22Rv1 (cell line): ENCODE results near the gene CNN3.

ENCODE experiments used
- H3K27ac ChIP-seq: fragments of 450-650 bp; 2 replicates; pipeline ENCODE4 v1.5.1; 2017
- ZFX ChIP-seq: fragments of 450-650 bp; IDR thresholded peaks from 2 replicates; pipeline ENCODE4 v1.6.1; 2017; ENCODE audit warnings: antibody characterized with exemption, borderline replicate concordance
- TF ChIP-seq, protein P1 (sequence below): fragments of 450-650 bp; IDR thresholded peaks from 2 replicates; pipeline ENCODE4 v1.5.1; 2017; ENCODE audit warnings: mild to moderate bottlenecking

CNN3 gene

DNA sequence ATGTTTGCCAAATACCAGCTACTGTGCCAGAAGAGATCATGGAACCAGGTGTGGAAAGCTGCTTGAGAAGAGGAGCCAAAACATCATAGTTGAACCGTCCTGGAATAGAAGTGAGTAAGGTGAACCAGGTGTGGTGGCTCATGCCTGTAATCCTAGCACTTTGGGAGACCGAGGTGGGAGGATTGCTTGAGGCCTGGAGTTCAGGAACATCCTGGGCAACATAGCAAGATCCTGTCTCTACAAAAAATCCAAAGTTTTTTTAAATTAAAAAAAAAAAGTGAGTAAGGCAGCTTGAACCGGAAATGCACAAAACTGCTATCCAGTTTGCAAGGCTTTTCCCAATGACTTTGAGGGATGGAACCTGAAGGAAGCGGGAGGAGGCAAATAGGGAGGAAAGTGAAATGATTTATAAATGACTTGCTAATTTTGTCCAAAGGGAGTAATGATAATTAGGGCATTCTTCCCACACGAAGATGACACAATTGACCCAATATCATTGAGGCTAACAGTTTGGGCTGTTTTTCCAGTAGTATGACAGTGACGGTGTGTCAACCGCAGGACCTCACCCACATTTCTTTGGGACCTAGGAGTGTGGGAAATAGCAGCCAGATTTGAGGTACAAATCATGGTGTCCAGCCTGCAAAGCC is 1.5 kb upstream of the CNN3 start:
- no peak for TF ChIP-seq ZFX
- TF ChIP-seq, protein P1, sequence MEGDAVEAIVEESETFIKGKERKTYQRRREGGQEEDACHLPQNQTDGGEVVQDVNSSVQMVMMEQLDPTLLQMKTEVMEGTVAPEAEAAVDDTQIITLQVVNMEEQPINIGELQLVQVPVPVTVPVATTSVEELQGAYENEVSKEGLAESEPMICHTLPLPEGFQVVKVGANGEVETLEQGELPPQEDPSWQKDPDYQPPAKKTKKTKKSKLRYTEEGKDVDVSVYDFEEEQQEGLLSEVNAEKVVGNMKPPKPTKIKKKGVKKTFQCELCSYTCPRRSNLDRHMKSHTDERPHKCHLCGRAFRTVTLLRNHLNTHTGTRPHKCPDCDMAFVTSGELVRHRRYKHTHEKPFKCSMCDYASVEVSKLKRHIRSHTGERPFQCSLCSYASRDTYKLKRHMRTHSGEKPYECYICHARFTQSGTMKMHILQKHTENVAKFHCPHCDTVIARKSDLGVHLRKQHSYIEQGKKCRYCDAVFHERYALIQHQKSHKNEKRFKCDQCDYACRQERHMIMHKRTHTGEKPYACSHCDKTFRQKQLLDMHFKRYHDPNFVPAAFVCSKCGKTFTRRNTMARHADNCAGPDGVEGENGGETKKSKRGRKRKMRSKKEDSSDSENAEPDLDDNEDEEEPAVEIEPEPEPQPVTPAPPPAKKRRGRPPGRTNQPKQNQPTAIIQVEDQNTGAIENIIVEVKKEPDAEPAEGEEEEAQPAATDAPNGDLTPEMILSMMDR: no peak
- peak overlapping the region; percentile 72 for H3K27ac ChIP-seq

- H3K27ac ChIP-seq: peak overlapping the region; percentile 72
These were observed 680 bp upstream of the CNN3 start for GRCh38 chr1:94927405-94928175.

GRCh38 chr1:94926126-94926914 is 590 bp downstream of the CNN3 start:
- TF ChIP-seq ZFX: no peak
- TF ChIP-seq, protein P1: peak; percentile 67
- H3K27ac ChIP-seq: peak overlapping the region; percentile 72

More at GRCh38 chr1:94927405-94928175, 680 bp upstream of the CNN3 start:
- TF ChIP-seq, protein P1: no peak
- TF ChIP-seq ZFX: no peak

DNA sequence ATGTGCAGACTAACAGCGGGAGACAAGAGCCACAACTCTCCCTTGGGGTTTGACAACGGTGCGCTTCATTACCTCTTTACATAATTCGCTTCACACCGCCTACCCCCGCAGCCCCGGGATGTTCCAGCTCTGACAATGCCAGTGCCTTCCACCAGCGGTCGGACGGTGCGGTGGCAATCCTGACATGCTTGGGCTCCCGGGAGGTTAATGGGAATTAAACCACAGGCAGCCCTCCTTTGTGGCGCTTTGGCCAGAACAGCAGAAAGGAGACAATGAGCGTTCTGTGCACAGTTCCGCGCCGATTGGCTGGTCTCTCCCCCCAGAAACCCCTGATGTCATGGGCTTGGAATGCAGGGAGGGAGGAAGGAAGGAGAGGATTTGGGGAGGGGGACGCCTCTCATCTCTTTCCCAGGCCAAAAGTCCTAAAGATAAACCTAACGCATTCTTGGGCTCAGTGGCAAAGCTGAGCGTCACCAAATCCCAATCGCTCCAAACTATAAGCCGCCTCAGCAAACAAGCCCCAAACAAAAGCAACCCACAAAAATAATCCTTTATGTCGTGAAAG is 1.3 kb downstream of the CNN3 start:
- H3K27ac ChIP-seq: no peak overlapping the region
- TF ChIP-seq, protein P1: no peak
- no peak for TF ChIP-seq ZFX

DNA sequence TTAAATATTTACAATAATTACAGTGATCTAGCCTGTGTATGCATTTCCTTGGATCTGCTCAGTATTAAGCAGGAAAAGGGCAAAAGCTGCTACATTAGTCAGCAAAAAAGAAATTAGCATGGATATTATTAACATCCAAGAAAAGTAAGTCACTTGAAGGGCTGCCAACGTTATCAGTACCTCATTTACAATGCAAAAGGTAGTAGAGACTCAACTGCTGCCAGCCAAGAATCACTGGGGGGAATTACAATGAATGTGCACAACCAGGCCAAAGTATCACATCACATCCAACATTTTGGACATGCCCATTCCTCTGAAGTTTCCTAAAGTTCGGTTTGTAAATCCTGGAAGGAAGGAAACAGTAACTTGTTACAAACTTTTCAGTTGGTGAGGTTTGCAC is 1.9 kb downstream of the CNN3 start:
- no peak overlapping the region for H3K27ac ChIP-seq
- TF ChIP-seq, protein P1: no peak
- no peak for TF ChIP-seq ZFX

GRCh38 chr1:94922761-94923331 is 4.1 kb downstream of the CNN3 start:
- TF ChIP-seq, protein P1: no peak
- no peak for TF ChIP-seq ZFX
- H3K27ac ChIP-seq: no peak overlapping the region
